Neutrophil (primary cell): ENCODE measurements around the gene WIPF3.

Source experiments
- H3K27ac ChIP-seq: fragments of 200-600 bp; sonication (generic); 2 replicates; pipeline ENCODE4 v1.5.1; 2016; ENCODE audit warnings: mild to moderate bottlenecking, moderate library complexity
- H3K27me3 ChIP-seq: fragments of 200-600 bp; sonication (generic); 2 replicates; pipeline ENCODE4 v1.6.0; 2016; ENCODE audit warnings: mild to moderate bottlenecking
- H3K36me3 ChIP-seq: fragments of 200-600 bp; sonication (generic); 2 replicates; pipeline ENCODE4 v1.5.1; 2017
- H3K4me1 ChIP-seq, 2 experiments: fragments of 200-600 bp in 1 of 2; sonication (generic) in 1 of 2; 1 replicate in 1 of 2; 2 replicates in 1 of 2; pipeline versions ENCODE4 v1.5.1 to v1.6.1; 2013 to 2016; ENCODE audit warnings: low read depth in 1 of 2, low read length in 1 of 2, mild to moderate bottlenecking in 1 of 2, moderate library complexity in 1 of 2; ENCODE audit not compliant: control insufficient read depth in 1 of 2, insufficient read depth in 1 of 2
- H3K4me3 ChIP-seq, 2 experiments: fragments of 200-600 bp in 1 of 2; sonication (generic) in 1 of 2; 1 replicate in 1 of 2; 2 replicates in 1 of 2; pipeline ENCODE4 v1.5.1; 2013 to 2016; ENCODE audit warnings: low read depth in 1 of 2, low read length in 1 of 2, mild to moderate bottlenecking in 1 of 2, moderate library complexity in 1 of 2
- H3K9me3 ChIP-seq: fragments of 200-600 bp; sonication (generic); 2 replicates; pipeline ENCODE4 v1.5.1; 2016
- TF ChIP-seq, protein P1 (sequence below): fragments of 200-600 bp; sonication (generic); IDR thresholded peaks from 2 replicates; pipeline ENCODE4 v1.5.1; 2016; ENCODE audit warnings: antibody characterized with exemption

The WIPF3 gene

DNA sequence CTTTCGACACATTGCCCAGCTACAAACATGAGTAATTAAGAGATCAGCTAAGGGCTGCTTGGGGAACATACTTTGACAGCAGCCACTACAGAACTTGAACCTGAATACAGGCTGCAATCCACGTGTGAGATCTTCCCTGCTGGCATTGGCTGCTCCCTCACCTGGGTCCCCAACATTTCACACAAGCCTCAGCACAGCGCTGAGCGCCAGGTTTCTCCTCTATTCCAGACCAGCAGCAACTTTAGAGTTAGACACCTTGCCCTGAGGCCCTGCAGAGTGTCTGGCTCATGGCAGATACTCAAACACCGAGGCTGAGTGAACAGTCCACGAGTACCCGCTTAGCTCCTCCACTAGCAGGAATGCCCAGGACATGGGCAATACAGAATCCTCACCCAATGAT lies 1.3 kb upstream of the WIPF3 start:
- TF ChIP-seq, protein P1, sequence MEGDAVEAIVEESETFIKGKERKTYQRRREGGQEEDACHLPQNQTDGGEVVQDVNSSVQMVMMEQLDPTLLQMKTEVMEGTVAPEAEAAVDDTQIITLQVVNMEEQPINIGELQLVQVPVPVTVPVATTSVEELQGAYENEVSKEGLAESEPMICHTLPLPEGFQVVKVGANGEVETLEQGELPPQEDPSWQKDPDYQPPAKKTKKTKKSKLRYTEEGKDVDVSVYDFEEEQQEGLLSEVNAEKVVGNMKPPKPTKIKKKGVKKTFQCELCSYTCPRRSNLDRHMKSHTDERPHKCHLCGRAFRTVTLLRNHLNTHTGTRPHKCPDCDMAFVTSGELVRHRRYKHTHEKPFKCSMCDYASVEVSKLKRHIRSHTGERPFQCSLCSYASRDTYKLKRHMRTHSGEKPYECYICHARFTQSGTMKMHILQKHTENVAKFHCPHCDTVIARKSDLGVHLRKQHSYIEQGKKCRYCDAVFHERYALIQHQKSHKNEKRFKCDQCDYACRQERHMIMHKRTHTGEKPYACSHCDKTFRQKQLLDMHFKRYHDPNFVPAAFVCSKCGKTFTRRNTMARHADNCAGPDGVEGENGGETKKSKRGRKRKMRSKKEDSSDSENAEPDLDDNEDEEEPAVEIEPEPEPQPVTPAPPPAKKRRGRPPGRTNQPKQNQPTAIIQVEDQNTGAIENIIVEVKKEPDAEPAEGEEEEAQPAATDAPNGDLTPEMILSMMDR, result no peak
- Histone ChIP-seq H3K9me3 (no peaks in the 10 kb centered on the region), H3K27ac (no peak overlapping the region), H3K4me1 (peaks cover 0 to 11% of the 10 kb centered on the region in 2 experiments), H3K4me3 (no peak overlapping the region), H3K36me3 (no peaks in the 10 kb centered on the region), H3K27me3 (peaks cover 84% of the 10 kb centered on the region)

- peaks cover 92% of the 10 kb centered on the region for H3K27me3 ChIP-seq
- no peak overlapping the region for H3K4me3 ChIP-seq
- no peak overlapping the region for H3K27ac ChIP-seq
- no peaks in the 10 kb centered on the region for H3K9me3 ChIP-seq
- TF ChIP-seq, protein P1, result no peak
- H3K36me3 ChIP-seq, result no peaks in the 10 kb centered on the region
- peaks cover 0 to 11% of the 10 kb centered on the region in 2 experiments for H3K4me1 ChIP-seq
Observed at GRCh38 chr7:29805886-29806207, 461 bp upstream of the WIPF3 start.

- H3K9me3 ChIP-seq, result no peaks in the 10 kb centered on the region
- H3K27me3 ChIP-seq, result peaks cover 100% of the 10 kb centered on the region
- no peak overlapping the region for H3K27ac ChIP-seq
- H3K4me3 ChIP-seq, result no peak overlapping the region
- TF ChIP-seq, protein P1, result no peak
- H3K4me1 ChIP-seq, result peaks cover 0 to 11% of the 10 kb centered on the region in 2 experiments
- no peaks in the 10 kb centered on the region for H3K36me3 ChIP-seq
Observed at GRCh38 chr7:29806995-29807841, 910 bp downstream of the WIPF3 start.

GRCh38 chr7:29808075-29808801 lies 1.9 kb downstream of the WIPF3 start:
- Histone ChIP-seq H3K4me3 (no peak overlapping the region), H3K27me3 (peaks cover 100% of the 10 kb centered on the region), H3K27ac (no peak overlapping the region), H3K36me3 (no peaks in the 10 kb centered on the region), H3K4me1 (peaks cover 0 to 11% of the 10 kb centered on the region in 2 experiments), H3K9me3 (no peaks in the 10 kb centered on the region)
- TF ChIP-seq, protein P1, result no peak

- TF ChIP-seq, protein P1, result no peak
- Histone ChIP-seq H3K9me3 (no peaks in the 10 kb centered on the region), H3K4me3 (no peak overlapping the region), H3K27me3 (peaks cover 100% of the 10 kb centered on the region), H3K27ac (no peak overlapping the region), H3K36me3 (no peaks in the 10 kb centered on the region), H3K4me1 (peaks cover 0 to 11% of the 10 kb centered on the region in 2 experiments)
Observed at GRCh38 chr7:29809533-29810155, 3.3 kb downstream of the WIPF3 start.
